Endothelial cell of umbilical vein (primary cell): ENCODE measurements around the gene UST. TPM values are rescaled to one million over a fixed set of nuclear protein-coding genes. Genes with fewer than 3 reads are reported as not detected.

Source experiments
- BruUV-seq: library from RNA; stranded (reverse); fragments of 400-500 nt; replicated peaks from 2 replicates; lab custom pipeline; 2021; lab: Mats Ljungman, UMichigan
- CTCF ChIA-PET: fragments of 300-600, 350-600 bp; sonication (Branson Sonifier 250); formaldehyde crosslinking; loops from one replicate; lab custom pipeline; 2021; ENCODE audit warnings: antibody characterized with exemption, inconsistent platforms; lab: Charles Lee
- POLR2A ChIA-PET: fragments of 300-600, 350-600 bp; sonication (Branson Sonifier 250); formaldehyde crosslinking; loops from one replicate; lab custom pipeline; 2021; ENCODE audit warnings: antibody characterized with exemption, inconsistent platforms; lab: Charles Lee
- DNase-seq: peaks from one replicate; pipeline ENCODE4 v3.0.0-alpha.2; 2011; ENCODE audit warnings: low read depth, low spot score
- FAIRE-seq: peaks from 2 replicates; lab custom pipeline; 2011; peaks lifted over from hg19 to GRCh38; lab: Jason Lieb, UNC
- H2AFZ ChIP-seq: 2 replicates; pipeline ENCODE4 v1.6.0; 2012; ENCODE audit warnings: low read depth, low read length, control low read depth, inconsistent platforms
- H3K27ac ChIP-seq: 2 replicates; pipeline ENCODE4 v1.5.1; 2011; ENCODE audit warnings: low read depth, mild to moderate bottlenecking, control low read depth, low read length, moderate library complexity; ENCODE audit not compliant: insufficient read depth
- H3K27me3 ChIP-seq, 2 experiments: 2 replicates each; pipeline versions ENCODE4 v1.6.0 to v1.6.1; 2011; ENCODE audit warnings: low read length in 2 of 2, mixed read lengths in 1 of 2; ENCODE audit not compliant: control insufficient read depth in 2 of 2, insufficient read depth in 2 of 2
- H3K36me3 ChIP-seq, 2 experiments: 2 replicates in 1 of 2; 3 replicates in 1 of 2; pipeline ENCODE4 v1.5.1; 2011; ENCODE audit warnings: low read length in 2 of 2, mild to moderate bottlenecking in 1 of 2, moderate library complexity in 1 of 2; ENCODE audit not compliant: control insufficient read depth in 2 of 2, insufficient read depth in 2 of 2; ENCODE audit errors: extremely low read depth in 1 of 2
- H3K4me1 ChIP-seq: 3 replicates; pipeline ENCODE4 v1.5.1; 2011; ENCODE audit warnings: mild to moderate bottlenecking, low read length; ENCODE audit not compliant: control insufficient read depth, insufficient read depth; ENCODE audit errors: extremely low read depth
- H3K4me2 ChIP-seq: 2 replicates; pipeline ENCODE4 v1.6.1; 2011; ENCODE audit warnings: low read length, control low read depth, mixed read lengths; ENCODE audit not compliant: insufficient read depth
- H3K4me3 ChIP-seq, 3 experiments: fragments of 200-600 bp in 1 of 3; sonication (generic), shearing (Covaris generic) in 1 of 3; replicated peaks in 1 of 3; 2 replicates each; pipeline ENCODE4 v1.5.1; 2011 to 2016; ENCODE audit warnings: control low read depth in 3 of 3, low read length in 3 of 3, mild to moderate bottlenecking in 2 of 3, inconsistent platforms in 1 of 3, low read depth in 1 of 3, moderate library complexity in 1 of 3; ENCODE audit not compliant: insufficient read depth in 1 of 3
- H3K79me2 ChIP-seq: 2 replicates; pipeline ENCODE4 v1.6.0; 2012; ENCODE audit warnings: low read length, inconsistent platforms; ENCODE audit not compliant: control insufficient read depth, insufficient read depth
- H3K9ac ChIP-seq: replicated peaks from 2 replicates; pipeline ENCODE3; 2011; ENCODE audit warnings: low read length, control low read depth; ENCODE audit not compliant: insufficient read depth; ENCODE audit errors: extremely low read depth
- H3K9me1 ChIP-seq: replicated peaks from 3 replicates; pipeline ENCODE4 v1.6.0; 2011; ENCODE audit warnings: mild to moderate bottlenecking, low read length; ENCODE audit not compliant: control insufficient read depth, insufficient read depth; ENCODE audit errors: extremely low read depth
- H3K9me3 ChIP-seq: replicated peaks from 2 replicates; pipeline ENCODE4 v1.5.1; 2012; ENCODE audit warnings: low read length, inconsistent platforms; ENCODE audit not compliant: control insufficient read depth, insufficient read depth
- H4K20me1 ChIP-seq: replicated peaks from 2 replicates; pipeline ENCODE3; 2011; ENCODE audit warnings: mild to moderate bottlenecking, low read length; ENCODE audit not compliant: control insufficient read depth, insufficient read depth; ENCODE audit errors: extremely low read depth
- EZH2 ChIP-seq: IDR thresholded peaks from 2 replicates; pipeline ENCODE4 v1.6.1; 2012; ENCODE audit warnings: borderline replicate concordance, low read depth, mild to moderate bottlenecking, moderate library complexity, low read length, inconsistent platforms; ENCODE audit not compliant: severe bottlenecking
- FOS ChIP-seq: IDR thresholded peaks from 2 replicates; pipeline ENCODE4 v1.6.1; 2011; ENCODE audit warnings: mild to moderate bottlenecking, low read length, moderate library complexity, borderline replicate concordance; ENCODE audit not compliant: insufficient read depth
- GATA2 ChIP-seq: IDR thresholded peaks from 2 replicates; pipeline ENCODE4 v1.7.0; 2011; ENCODE audit warnings: low read depth, mild to moderate bottlenecking, moderate library complexity, mixed read lengths, low read length; ENCODE audit not compliant: insufficient read length, insufficient read depth
- JUN ChIP-seq: IDR thresholded peaks from 2 replicates; pipeline ENCODE4 v1.6.1; 2011; ENCODE audit warnings: borderline replicate concordance, low read depth; ENCODE audit not compliant: insufficient read length, insufficient read depth
- MYC ChIP-seq: IDR thresholded peaks from one replicate; pipeline ENCODE4 v1.6.1; 2011; ENCODE audit warnings: mild to moderate bottlenecking, low read depth, low read length
- POLR2A ChIP-seq: IDR thresholded peaks from 2 replicates; pipeline ENCODE4 v1.6.1; 2012; ENCODE audit warnings: low read depth, mild to moderate bottlenecking, control low read depth, low read length
- POLR2AphosphoS5 ChIP-seq: IDR thresholded peaks from 2 replicates; pipeline ENCODE4 v1.6.1; 2012; ENCODE audit warnings: low read depth, mild to moderate bottlenecking, control low read depth, low read length, moderate library complexity; ENCODE audit not compliant: insufficient read depth
- dilution Hi-C: fragments of 300-500 bp; cut with MboI; formaldehyde crosslinking; loops from one replicate; pipeline ENCODE4 v1.15.0; 2019; ENCODE audit warnings: low sequenced_read_pairs; ENCODE audit not compliant: extremely low pct_ligation_motif_present
- intact Hi-C: fragments of 100-400 bp; cut with micrococcal nuclease; formaldehyde crosslinking; loops from one replicate; pipeline ENCODE4 v1.10.0; 2022
- polyA plus RNA-seq, 4 experiments: library from polyadenylated mRNA; depleted of rRNA in 3 of 4; stranded (reverse) in 3 of 4; unstranded in 1 of 4; fragments of >200 nt; gene quantifications; 2 replicates each; pipeline versions ENCODE4 v1.2.1 to v1.2.3, GENCODE V29; 2011 to 2012; ENCODE audit warnings: missing spikeins in 1 of 4
- total RNA-seq: library from RNA; stranded (reverse); gene quantifications from 2 replicates; pipeline ENCODE4 v1.2.3, GENCODE V29; 2021
- TF ChIP-seq, protein P1 (sequence below), 2 donors: IDR thresholded peaks; 1 replicate in 1 of 2; 2 replicates in 1 of 2; pipeline ENCODE4 v1.5.1; 2011; ENCODE audit warnings: low read length in 2 of 2, mild to moderate bottlenecking in 2 of 2, moderate library complexity in 2 of 2, control low read depth in 1 of 2, inconsistent platforms in 1 of 2, low read depth in 1 of 2; ENCODE audit not compliant: insufficient read depth in 1 of 2; ENCODE audit errors: extremely low read depth in 1 of 2

The UST gene
- total and polyA plus RNA-seq, 2 donors (not counting 3 experiments of a cell fraction or from before 2014, with no cell fraction given): 0.26 to 0.84 TPM

DNA sequence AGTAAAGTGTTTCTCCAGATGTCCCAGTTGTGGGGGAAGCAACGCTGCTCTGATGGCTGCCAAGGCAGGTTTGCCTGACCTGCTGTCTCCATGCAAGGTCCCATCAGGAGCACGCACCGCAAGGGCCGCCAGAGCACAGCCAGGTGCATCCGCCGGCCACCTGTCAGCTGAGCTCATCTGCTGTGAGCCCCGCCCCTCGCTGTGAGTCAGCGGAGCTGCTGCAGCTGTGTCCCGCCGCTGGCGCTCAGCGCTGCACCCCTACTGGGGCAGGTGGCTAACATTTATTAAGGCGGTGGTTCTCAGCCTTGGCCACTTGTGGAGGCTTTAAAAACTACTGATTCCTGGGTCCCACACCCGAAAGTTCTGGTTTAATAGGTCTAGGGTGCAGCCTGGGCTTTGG lies 225.7 kb downstream of the UST start:
- Histone ChIP-seq H3K4me2 (no peak overlapping the region), H4K20me1 (no peaks in the 10 kb centered on the region), H3K4me3 (no peak overlapping the region), H3K27me3 (peaks cover 7 to 11% of the 10 kb centered on the region in 2 experiments), H3K79me2 (no peaks in the 10 kb centered on the region), H3K27ac (no peak overlapping the region), H2AFZ (no peak overlapping the region), H3K36me3 (no peaks in the 10 kb centered on the region), H3K9ac (no peak overlapping the region), H3K9me3 (no peaks in the 10 kb centered on the region), H3K9me1 (no peaks in the 10 kb centered on the region), H3K4me1 (no peaks in the 10 kb centered on the region)
- intact Hi-C loops (no loop called here), dilution Hi-C loops (no loop called here)
- POLR2A ChIA-PET: no interaction called here
- no TSS peak for BruUV-seq
- FAIRE-seq: no peak
- peak; percentile 38 for DNase-seq
- no peak for TF ChIP-seq POLR2AphosphoS5
- no peak for TF ChIP-seq POLR2A
- TF ChIP-seq, protein P1, sequence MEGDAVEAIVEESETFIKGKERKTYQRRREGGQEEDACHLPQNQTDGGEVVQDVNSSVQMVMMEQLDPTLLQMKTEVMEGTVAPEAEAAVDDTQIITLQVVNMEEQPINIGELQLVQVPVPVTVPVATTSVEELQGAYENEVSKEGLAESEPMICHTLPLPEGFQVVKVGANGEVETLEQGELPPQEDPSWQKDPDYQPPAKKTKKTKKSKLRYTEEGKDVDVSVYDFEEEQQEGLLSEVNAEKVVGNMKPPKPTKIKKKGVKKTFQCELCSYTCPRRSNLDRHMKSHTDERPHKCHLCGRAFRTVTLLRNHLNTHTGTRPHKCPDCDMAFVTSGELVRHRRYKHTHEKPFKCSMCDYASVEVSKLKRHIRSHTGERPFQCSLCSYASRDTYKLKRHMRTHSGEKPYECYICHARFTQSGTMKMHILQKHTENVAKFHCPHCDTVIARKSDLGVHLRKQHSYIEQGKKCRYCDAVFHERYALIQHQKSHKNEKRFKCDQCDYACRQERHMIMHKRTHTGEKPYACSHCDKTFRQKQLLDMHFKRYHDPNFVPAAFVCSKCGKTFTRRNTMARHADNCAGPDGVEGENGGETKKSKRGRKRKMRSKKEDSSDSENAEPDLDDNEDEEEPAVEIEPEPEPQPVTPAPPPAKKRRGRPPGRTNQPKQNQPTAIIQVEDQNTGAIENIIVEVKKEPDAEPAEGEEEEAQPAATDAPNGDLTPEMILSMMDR (IDR thresholded peaks at IDR 0.05; ENCODE audit: extremely low read depth in 1 of 2, insufficient read depth in 1 of 2, low read depth in 1 of 2, low read length in 2 of 2): no peak
- no peak for TF ChIP-seq EZH2
- no peak for TF ChIP-seq GATA2
- no peak for TF ChIP-seq MYC
- TF ChIP-seq JUN: no peak
- peak; percentile 17 for TF ChIP-seq FOS
- CTCF ChIA-PET: interaction anchor here (1.9 kb wide), 1 partner anchor 394 kb away, joined by 4 read pairs; no protein-coding TSS in a partner anchor
